ENCODE results near the gene SCYL1. TPM values are rescaled to one million over a fixed set of nuclear protein-coding genes. Genes with fewer than 3 reads are reported as not detected.
"Not testable (repeated sequence)": the region's sequence is repeated elsewhere in the genome, so short reads cannot be mapped to it uniquely, and the experiment has no call there.

The SCYL1 gene
- total and polyA plus RNA-seq, 2 donors (not counting 1 experiment from before 2014, with no cell fraction given), result 76.5 to 85.5 TPM

DNA sequence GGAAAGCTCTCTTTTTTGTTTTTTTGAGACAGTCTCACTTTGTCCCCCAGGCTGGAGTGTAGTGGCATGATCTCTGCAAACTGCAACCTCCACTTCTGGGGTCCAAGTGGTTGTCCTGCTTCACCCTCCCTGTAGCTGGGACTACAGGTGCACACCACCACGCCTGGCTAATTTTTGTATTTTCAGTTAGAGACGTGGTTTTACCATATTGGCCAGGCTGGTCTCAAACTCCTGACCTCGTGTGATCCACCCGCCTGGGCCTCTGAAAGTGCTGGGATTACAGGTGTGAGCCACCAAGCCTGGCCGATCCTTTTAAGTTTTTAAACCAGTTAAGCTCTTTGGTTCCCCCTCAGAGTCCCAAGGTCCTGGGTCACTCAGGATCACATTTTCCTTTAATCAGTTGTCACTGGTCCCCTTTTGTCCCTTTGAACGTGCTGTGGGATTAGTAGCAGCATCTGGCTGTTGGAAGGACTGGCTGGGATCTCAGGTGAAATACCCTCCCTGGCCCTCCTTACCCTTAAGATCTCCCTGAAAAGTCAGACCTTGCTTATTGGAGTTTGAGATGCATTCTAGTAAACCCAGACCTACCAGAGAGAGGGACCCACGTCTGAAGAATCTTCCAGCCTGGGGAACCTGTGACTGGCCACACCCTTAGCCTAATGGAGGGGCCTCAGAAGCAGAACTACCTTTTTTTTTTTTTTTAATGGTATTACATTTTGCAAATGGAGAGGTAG lies 17.9 kb upstream of the SCYL1 start:
- no peaks in the 10 kb centered on the region for H3K27me3 ChIP-seq (replicated peaks in 1 of 4; ENCODE audit: control extremely low read depth in 1 of 4, control insufficient read depth in 3 of 4, insufficient read depth in 4 of 4, low read length in 3 of 4)
- ATAC-seq (ENCODE audit: low read depth) (peak; percentile 61), DNase-seq (peak; percentile 79)
- TF ChIP-seq, protein P1, sequence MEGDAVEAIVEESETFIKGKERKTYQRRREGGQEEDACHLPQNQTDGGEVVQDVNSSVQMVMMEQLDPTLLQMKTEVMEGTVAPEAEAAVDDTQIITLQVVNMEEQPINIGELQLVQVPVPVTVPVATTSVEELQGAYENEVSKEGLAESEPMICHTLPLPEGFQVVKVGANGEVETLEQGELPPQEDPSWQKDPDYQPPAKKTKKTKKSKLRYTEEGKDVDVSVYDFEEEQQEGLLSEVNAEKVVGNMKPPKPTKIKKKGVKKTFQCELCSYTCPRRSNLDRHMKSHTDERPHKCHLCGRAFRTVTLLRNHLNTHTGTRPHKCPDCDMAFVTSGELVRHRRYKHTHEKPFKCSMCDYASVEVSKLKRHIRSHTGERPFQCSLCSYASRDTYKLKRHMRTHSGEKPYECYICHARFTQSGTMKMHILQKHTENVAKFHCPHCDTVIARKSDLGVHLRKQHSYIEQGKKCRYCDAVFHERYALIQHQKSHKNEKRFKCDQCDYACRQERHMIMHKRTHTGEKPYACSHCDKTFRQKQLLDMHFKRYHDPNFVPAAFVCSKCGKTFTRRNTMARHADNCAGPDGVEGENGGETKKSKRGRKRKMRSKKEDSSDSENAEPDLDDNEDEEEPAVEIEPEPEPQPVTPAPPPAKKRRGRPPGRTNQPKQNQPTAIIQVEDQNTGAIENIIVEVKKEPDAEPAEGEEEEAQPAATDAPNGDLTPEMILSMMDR (IDR thresholded peaks at IDR 0.05), result no peak
- TF ChIP-seq EZH2 (IDR thresholded peaks at IDR 0.05; ENCODE audit: borderline replicate concordance, insufficient read depth, low read depth, low read length, poor library complexity, severe bottlenecking), result no peak
- H3K9ac ChIP-seq (ENCODE audit: low read length), result no peak overlapping the region
- H3K27ac ChIP-seq (ENCODE audit: low read length in 2 of 2), result peak overlapping the region; percentile 65 to 99
- H3K4me2 ChIP-seq (replicated peaks; ENCODE audit: low read depth, low read length, poor library complexity, severe bottlenecking), result peak overlapping the region; percentile 97
- no peaks in the 10 kb centered on the region for H3K9me3 ChIP-seq (ENCODE audit: control extremely low read depth in 1 of 3, control insufficient read depth in 2 of 3, insufficient read depth in 1 of 3, low read length in 2 of 3)
- H3K4me1 Mint-ChIP-seq, result peaks cover 56% of the 10 kb centered on the region
- intact Hi-C loops (cut with micrococcal nuclease), result no loop called here
- H3K4me3 ChIP-seq (ENCODE audit: control extremely low read depth in 1 of 5, extremely low read depth in 1 of 5, insufficient read depth in 1 of 5, low read depth in 2 of 5, low read length in 4 of 5), result peak overlapping the region in 1 of 5 experiments; percentile 99
- H3K4me1 ChIP-seq (ENCODE audit: control insufficient read depth in 2 of 2, insufficient read depth in 2 of 2, low read length in 2 of 2), result peaks cover 45 to 56% of the 10 kb centered on the region in 2 donors
- POLR2A ChIA-PET, result interaction anchor here (0.5 to 20.7 kb wide), 22 partner anchors 9 to 1522 kb away, joined by 3 to 1159 read pairs (median 4); partner anchors contain the start of genes MALAT1, NEAT1 and SLC25A45
- H3K36me3 ChIP-seq (replicated peaks in 1 of 2; ENCODE audit: control extremely low read depth in 1 of 2, control insufficient read depth in 1 of 2, extremely low read depth in 1 of 2, insufficient read depth in 2 of 2, low read length in 1 of 2), result peaks cover 1 to 46% of the 10 kb centered on the region in 2 experiments
- H3K27ac Mint-ChIP-seq, result peak overlapping the region; percentile 78
- CTCF ChIA-PET, result interaction anchor here (0.7 to 17.5 kb wide), 13 partner anchors 8 to 233 kb away, joined by 3 to 541 read pairs (median 8); partner anchors contain the start of genes FRMD8, MALAT1, NEAT1 and SLC25A45
- H3K27me3 Mint-ChIP-seq, result no peaks in the 10 kb centered on the region
- no peak overlapping the region for H3K4me3 Mint-ChIP-seq
- peaks cover 51% of the 10 kb centered on the region for H3K79me2 ChIP-seq (ENCODE audit: control insufficient read depth, insufficient read depth, low read length)
- no peak overlapping the region for H2AFZ ChIP-seq (ENCODE audit: insufficient read depth, low read depth, low read length, poor library complexity, severe bottlenecking)
- H3K9me3 Mint-ChIP-seq (ENCODE audit: insufficient read depth), result no peaks in the 10 kb centered on the region
- H4K20me1 ChIP-seq (ENCODE audit: control insufficient read depth, insufficient read depth, low read length, poor library complexity, severe bottlenecking), result peaks cover 54% of the 10 kb centered on the region
- 33% methylated on average over 5 of the region's 7 CpGs for WGBS (ENCODE audit: insufficient coverage)

DNA sequence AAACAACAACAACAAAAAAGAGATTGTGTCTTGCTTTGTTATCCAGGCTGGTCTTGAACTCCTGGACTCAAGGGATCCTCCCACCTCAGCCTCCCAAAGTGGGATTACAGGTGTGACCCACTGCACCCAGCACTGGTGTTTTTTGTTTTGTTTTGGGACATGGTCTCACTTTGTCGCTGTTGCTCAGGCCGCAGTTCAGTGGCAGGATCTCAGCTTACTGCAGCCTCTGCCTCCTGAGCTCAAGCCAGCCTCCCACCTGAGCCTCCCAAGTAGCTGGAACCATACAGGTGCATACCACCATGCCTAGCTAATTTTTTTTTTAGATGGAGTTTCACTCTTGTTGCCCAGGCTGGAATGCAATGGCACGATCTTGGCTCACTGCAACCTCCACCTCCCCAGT lies 12.6 kb upstream of the SCYL1 start:
- WGBS (ENCODE audit: insufficient coverage), result 100% methylated on average over 3 of the region's 3 CpGs
- ChIA-PET CTCF (interaction anchor here (0.7 to 17.5 kb wide), 11 partner anchors 8 to 287 kb away, joined by 3 to 541 read pairs (median 10); partner anchors contain the start of genes DPF2, FRMD8, NEAT1 and SLC25A45), POLR2A (interaction anchor here (0.5 to 1.3 kb wide), 3 partner anchors 13 to 145 kb away, joined by 4 to 7 read pairs (median 5); partner anchors contain the start of genes SCYL1 and SLC25A45)
- H3K27ac ChIP-seq (ENCODE audit: low read length in 2 of 2); H3K4me3 Mint-ChIP-seq; H3K4me3 ChIP-seq (ENCODE audit: control extremely low read depth in 1 of 5, extremely low read depth in 1 of 5, insufficient read depth in 1 of 5, low read depth in 2 of 5, low read length in 4 of 5); H2AFZ ChIP-seq (ENCODE audit: insufficient read depth, low read depth, low read length, poor library complexity, severe bottlenecking); ATAC-seq (ENCODE audit: low read depth); intact Hi-C loops (cut with micrococcal nuclease); H3K79me2 ChIP-seq (ENCODE audit: control insufficient read depth, insufficient read depth, low read length); DNase-seq; H3K36me3 ChIP-seq (replicated peaks in 1 of 2; ENCODE audit: control extremely low read depth in 1 of 2, control insufficient read depth in 1 of 2, extremely low read depth in 1 of 2, insufficient read depth in 2 of 2, low read length in 1 of 2); H3K27me3 Mint-ChIP-seq; H3K4me2 ChIP-seq (replicated peaks; ENCODE audit: low read depth, low read length, poor library complexity, severe bottlenecking); H3K27ac Mint-ChIP-seq; H3K9me3 ChIP-seq (ENCODE audit: control extremely low read depth in 1 of 3, control insufficient read depth in 2 of 3, insufficient read depth in 1 of 3, low read length in 2 of 3); H3K9me3 Mint-ChIP-seq (ENCODE audit: insufficient read depth); H3K27me3 ChIP-seq (replicated peaks in 1 of 4; ENCODE audit: control extremely low read depth in 1 of 4, control insufficient read depth in 3 of 4, insufficient read depth in 4 of 4, low read length in 3 of 4); H4K20me1 ChIP-seq (ENCODE audit: control insufficient read depth, insufficient read depth, low read length, poor library complexity, severe bottlenecking); H3K9ac ChIP-seq (ENCODE audit: low read length): not testable (repeated sequence)
- H3K4me1 Mint-ChIP-seq, result peaks cover 18% of the 10 kb centered on the region
- peaks cover 9 to 21% of the 10 kb centered on the region in 2 donors for H3K4me1 ChIP-seq (ENCODE audit: control insufficient read depth in 2 of 2, insufficient read depth in 2 of 2, low read length in 2 of 2)

All from B cell (primary cell).